K562 (cell line): Measurements from ENCODE around the gene ZNRD2. TPM values are rescaled to one million over a fixed set of nuclear protein-coding genes. Genes with fewer than 3 reads are reported as not detected.
A peak's percentile ranks its signal among the peaks of the same experiment; 100 is the strongest.

Experiments used
- CBFA2T3 ChIP-seq: fragments of 450-650 bp; IDR thresholded peaks from 2 replicates; pipeline ENCODE4 v1.6.1; 2017
- ETV5 ChIP-seq: sonication (generic); formaldehyde crosslinking; IDR thresholded peaks from 2 replicates; pipeline ENCODE4 v1.4.0; 2020; ENCODE audit warnings: low read depth, mild to moderate bottlenecking, missing genetic modification reagents
- FOXP4 ChIP-seq: sonication (generic); formaldehyde crosslinking; IDR thresholded peaks from 2 replicates; pipeline ENCODE4 v1.8.0; 2022; ENCODE audit warnings: mild to moderate bottlenecking, missing genetic modification reagents, borderline replicate concordance
- MXI1 ChIP-seq: IDR thresholded peaks from 2 replicates; pipeline ENCODE4 v1.6.1; 2011; ENCODE audit warnings: low read depth, mild to moderate bottlenecking, improper control_type of control experiment, low read length
- MYC ChIP-seq, 2 experiments: fragments of 250-450 bp in 1 of 2; sonication (Bioruptor Pico) in 1 of 2; IDR thresholded peaks; 2 replicates each; pipeline versions ENCODE4 v1.5.1 to v1.6.1; 2012 to 2021; ENCODE audit warnings: low read depth in 2 of 2, borderline replicate concordance in 1 of 2, improper control_type of control experiment in 1 of 2, low read length in 1 of 2, mild to moderate bottlenecking in 1 of 2, moderate library complexity in 1 of 2
- NONO ChIP-seq, 2 experiments: fragments of 200-400 bp in 1 of 2; fragments of 450-650 bp in 1 of 2; formaldehyde crosslinking in 1 of 2; IDR thresholded peaks; 2 replicates each; pipeline ENCODE4 v1.6.1; 2017; ENCODE audit warnings: low read depth in 2 of 2, mild to moderate bottlenecking in 2 of 2, moderate library complexity in 2 of 2, low read length in 1 of 2
- STAT5B ChIP-seq: fragments of 250-450 bp; sonication (Bioruptor Pico); IDR thresholded peaks from 2 replicates; pipeline ENCODE4 v1.8.0; 2021; ENCODE audit warnings: mild to moderate bottlenecking, inconsistent platforms
- USF1 ChIP-seq: sonication (generic); formaldehyde crosslinking; IDR thresholded peaks from 2 replicates; pipeline ENCODE4 v1.9.0; 2022; ENCODE audit warnings: mild to moderate bottlenecking, missing genetic modification reagents
- XRCC4 ChIP-seq: IDR thresholded peaks from one replicate; pipeline ENCODE4 v1.6.1; 2011; ENCODE audit not compliant: insufficient read depth, insufficient read length; ENCODE audit errors: extremely low read depth
- ZBTB12 ChIP-seq: fragments of 250-450 bp; sonication (Bioruptor Pico); IDR thresholded peaks from 2 replicates; pipeline ENCODE4 v1.4.0; 2020
- ZNF124 ChIP-seq: sonication (generic); formaldehyde crosslinking; IDR thresholded peaks from 2 replicates; pipeline ENCODE4 v1.8.1; 2022; ENCODE audit warnings: missing genetic modification reagents
- ZNF184 ChIP-seq: sonication (generic); formaldehyde crosslinking; IDR thresholded peaks from 2 replicates; pipeline ENCODE4 v1.5.0; 2020; ENCODE audit warnings: missing genetic modification reagents
- ZNF444 ChIP-seq: fragments of 250-450 bp; sonication (Bioruptor Pico); IDR thresholded peaks from 2 replicates; pipeline ENCODE4 v1.4.0; 2020; ENCODE audit warnings: mild to moderate bottlenecking, moderate library complexity
- ZSCAN32 ChIP-seq: fragments of 450-650 bp; formaldehyde crosslinking; IDR thresholded peaks from 2 replicates; pipeline ENCODE4 v1.4.0; 2020; ENCODE audit warnings: mild to moderate bottlenecking, moderate library complexity
- polyA plus RNA-seq, 8 experiments: library from polyadenylated mRNA; depleted of rRNA in 4 of 8; stranded (reverse) in 5 of 8; unstranded in 3 of 8; fragments of >200 nt; fragmentation: Nextera tagmentation in 2 of 8; fragmentation: Illumina TruSeq in 1 of 8; extraction: Ambion mirVana in 2 of 8; extraction: Trizol in 1 of 8; gene quantifications; 2 replicates each; pipeline versions ENCODE4 v1.2.1 to v1.2.3, GENCODE V29; 2011 to 2014; ENCODE audit warnings: inconsistent platforms in 1 of 8, missing spikeins in 1 of 8
- total RNA-seq, 7 experiments: library from RNA; depleted of rRNA in 6 of 7; stranded (reverse); fragments of >200 nt in 6 of 7; fragmentation: Illumina TruSeq in 2 of 7; extraction: Trizol in 2 of 7; gene quantifications; 2 replicates each; pipeline versions ENCODE4 v1.2.1 to v1.2.3, GENCODE V29; 2011 to 2021; ENCODE audit warnings: low replicate concordance in 1 of 7
- TF ChIP-seq, protein P1 (sequence below): sonication (generic); formaldehyde crosslinking; IDR thresholded peaks from 2 replicates; pipeline ENCODE4 v1.8.0; 2023; ENCODE audit warnings: missing genetic modification reagents, mild to moderate bottlenecking, borderline replicate concordance
- TF ChIP-seq, protein P2 (sequence below): sonication (generic); IDR thresholded peaks from 2 replicates; pipeline ENCODE4 v1.6.1; 2016

ZNRD2 gene
- total and polyA plus RNA-seq, 9 of the 15 experiments (the other 6 are each of a cell fraction or from before 2014, with no cell fraction given) = 13.4 to 129 (median 60.4) TPM

- TF ChIP-seq, protein P1, sequence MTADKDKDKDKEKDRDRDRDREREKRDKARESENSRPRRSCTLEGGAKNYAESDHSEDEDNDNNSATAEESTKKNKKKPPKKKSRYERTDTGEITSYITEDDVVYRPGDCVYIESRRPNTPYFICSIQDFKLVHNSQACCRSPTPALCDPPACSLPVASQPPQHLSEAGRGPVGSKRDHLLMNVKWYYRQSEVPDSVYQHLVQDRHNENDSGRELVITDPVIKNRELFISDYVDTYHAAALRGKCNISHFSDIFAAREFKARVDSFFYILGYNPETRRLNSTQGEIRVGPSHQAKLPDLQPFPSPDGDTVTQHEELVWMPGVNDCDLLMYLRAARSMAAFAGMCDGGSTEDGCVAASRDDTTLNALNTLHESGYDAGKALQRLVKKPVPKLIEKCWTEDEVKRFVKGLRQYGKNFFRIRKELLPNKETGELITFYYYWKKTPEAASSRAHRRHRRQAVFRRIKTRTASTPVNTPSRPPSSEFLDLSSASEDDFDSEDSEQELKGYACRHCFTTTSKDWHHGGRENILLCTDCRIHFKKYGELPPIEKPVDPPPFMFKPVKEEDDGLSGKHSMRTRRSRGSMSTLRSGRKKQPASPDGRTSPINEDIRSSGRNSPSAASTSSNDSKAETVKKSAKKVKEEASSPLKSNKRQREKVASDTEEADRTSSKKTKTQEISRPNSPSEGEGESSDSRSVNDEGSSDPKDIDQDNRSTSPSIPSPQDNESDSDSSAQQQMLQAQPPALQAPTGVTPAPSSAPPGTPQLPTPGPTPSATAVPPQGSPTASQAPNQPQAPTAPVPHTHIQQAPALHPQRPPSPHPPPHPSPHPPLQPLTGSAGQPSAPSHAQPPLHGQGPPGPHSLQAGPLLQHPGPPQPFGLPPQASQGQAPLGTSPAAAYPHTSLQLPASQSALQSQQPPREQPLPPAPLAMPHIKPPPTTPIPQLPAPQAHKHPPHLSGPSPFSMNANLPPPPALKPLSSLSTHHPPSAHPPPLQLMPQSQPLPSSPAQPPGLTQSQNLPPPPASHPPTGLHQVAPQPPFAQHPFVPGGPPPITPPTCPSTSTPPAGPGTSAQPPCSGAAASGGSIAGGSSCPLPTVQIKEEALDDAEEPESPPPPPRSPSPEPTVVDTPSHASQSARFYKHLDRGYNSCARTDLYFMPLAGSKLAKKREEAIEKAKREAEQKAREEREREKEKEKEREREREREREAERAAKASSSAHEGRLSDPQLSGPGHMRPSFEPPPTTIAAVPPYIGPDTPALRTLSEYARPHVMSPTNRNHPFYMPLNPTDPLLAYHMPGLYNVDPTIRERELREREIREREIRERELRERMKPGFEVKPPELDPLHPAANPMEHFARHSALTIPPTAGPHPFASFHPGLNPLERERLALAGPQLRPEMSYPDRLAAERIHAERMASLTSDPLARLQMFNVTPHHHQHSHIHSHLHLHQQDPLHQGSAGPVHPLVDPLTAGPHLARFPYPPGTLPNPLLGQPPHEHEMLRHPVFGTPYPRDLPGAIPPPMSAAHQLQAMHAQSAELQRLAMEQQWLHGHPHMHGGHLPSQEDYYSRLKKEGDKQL (CRISPR knock-in tag) = no peak
- TF ChIP-seq MYC (IDR thresholded peaks at IDR 0.05; ENCODE audit: low read depth, low read length) (no peak), MYC (CRISPR knock-in tag; IDR thresholded peaks at IDR 0.05; ENCODE audit: borderline replicate concordance, low read depth) (no peak), ZBTB12 (no peak), ZSCAN32 (CRISPR knock-in tag) (no peak), FOXP4 (no peak), STAT5B (CRISPR knock-in tag) (no peak), ZNF444 (CRISPR knock-in tag) (no peak), USF1 (CRISPR knock-in tag) (peak; percentile 58; the same call in 1 of the 2 replicates), ZNF184 (CRISPR knock-in tag) (no peak), CBFA2T3 (peak; percentile 26; the same call in 1 of the 2 replicates), ETV5 (CRISPR knock-in tag) (no peak), XRCC4 (no peak), ZNF124 (CRISPR knock-in tag) (no peak), MXI1 (no peak), NONO (IDR thresholded peaks at IDR 0.05; ENCODE audit: low read depth in 2 of 2, low read length in 1 of 2) (no peak)
- TF ChIP-seq, protein P2, sequence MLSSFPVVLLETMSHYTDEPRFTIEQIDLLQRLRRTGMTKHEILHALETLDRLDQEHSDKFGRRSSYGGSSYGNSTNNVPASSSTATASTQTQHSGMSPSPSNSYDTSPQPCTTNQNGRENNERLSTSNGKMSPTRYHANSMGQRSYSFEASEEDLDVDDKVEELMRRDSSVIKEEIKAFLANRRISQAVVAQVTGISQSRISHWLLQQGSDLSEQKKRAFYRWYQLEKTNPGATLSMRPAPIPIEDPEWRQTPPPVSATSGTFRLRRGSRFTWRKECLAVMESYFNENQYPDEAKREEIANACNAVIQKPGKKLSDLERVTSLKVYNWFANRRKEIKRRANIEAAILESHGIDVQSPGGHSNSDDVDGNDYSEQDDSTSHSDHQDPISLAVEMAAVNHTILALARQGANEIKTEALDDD = no peak
These were observed 18.5 kb upstream of the ZNRD2 start (continued) for GRCh38 chr11:65551572-65552387.
